HepG2 (cell line): ENCODE measurements around the gene MOXD1.

ENCODE experiments used
- MYC ChIP-seq: sonication (generic); formaldehyde crosslinking; IDR thresholded peaks from 2 replicates; pipeline ENCODE4 v1.9.0; 2021; ENCODE audit warnings: missing genetic modification reagents, borderline replicate concordance
- NR2C2 ChIP-seq: sonication (generic); formaldehyde crosslinking; IDR thresholded peaks from 2 replicates; pipeline ENCODE4 v1.4.0; 2020; ENCODE audit warnings: missing genetic modification reagents, mild to moderate bottlenecking, moderate library complexity, borderline replicate concordance
- SP1 ChIP-seq, 2 experiments: fragments of 450-650 bp in 1 of 2; sonication (generic) in 1 of 2; formaldehyde crosslinking in 1 of 2; IDR thresholded peaks; 2 replicates each; pipeline versions ENCODE4 v1.4.0 to v1.6.1; 2016 to 2020; ENCODE audit warnings: missing genetic modification reagents in 1 of 2
- TF ChIP-seq, protein P1 (sequence below): sonication (generic); formaldehyde crosslinking; IDR thresholded peaks from 2 replicates; pipeline ENCODE4 v1.5.0; 2020; ENCODE audit warnings: mild to moderate bottlenecking, missing genetic modification reagents, moderate library complexity

DNA sequence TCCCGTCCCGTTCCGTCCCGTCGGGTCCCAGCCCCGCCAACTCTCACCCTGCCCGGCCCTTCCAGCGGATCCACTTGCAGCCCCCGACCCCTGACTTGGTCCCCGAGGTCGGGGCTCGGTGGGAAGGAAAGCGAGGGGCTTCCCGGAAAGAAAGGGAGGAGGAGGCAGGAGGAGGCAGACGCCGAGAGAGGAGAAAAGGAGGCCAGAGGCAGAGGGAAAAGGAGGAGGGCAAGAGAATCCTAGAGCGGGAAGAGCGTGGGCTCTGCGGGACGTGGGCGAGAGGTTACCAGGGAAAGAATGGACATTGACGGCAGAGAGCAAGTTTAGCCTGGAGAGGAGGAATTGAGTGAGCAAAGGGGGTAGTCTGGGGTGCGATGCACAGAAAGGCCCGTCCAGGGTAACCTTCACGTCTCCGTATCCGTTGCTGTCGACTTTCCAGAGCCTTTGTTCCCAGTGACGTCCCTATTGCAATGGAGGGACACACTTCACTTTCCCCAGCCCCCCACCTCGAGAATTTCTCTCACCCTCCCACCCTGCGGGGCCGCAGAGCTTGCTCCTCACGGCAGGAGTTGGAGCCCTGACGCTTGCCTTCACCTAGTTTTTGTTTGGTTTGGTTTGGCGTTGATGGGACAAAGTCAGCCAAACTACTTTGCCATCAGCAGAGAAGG lies 477 bp upstream of the MOXD1 start:
- TF ChIP-seq NR2C2: no peak
- no peak for TF ChIP-seq MYC (CRISPR knock-in tag)
- TF ChIP-seq SP1 (IDR thresholded peaks at IDR 0.05): no peak
- TF ChIP-seq SP1 (CRISPR knock-in tag; IDR thresholded peaks at IDR 0.05): no peak
- TF ChIP-seq, protein P1, sequence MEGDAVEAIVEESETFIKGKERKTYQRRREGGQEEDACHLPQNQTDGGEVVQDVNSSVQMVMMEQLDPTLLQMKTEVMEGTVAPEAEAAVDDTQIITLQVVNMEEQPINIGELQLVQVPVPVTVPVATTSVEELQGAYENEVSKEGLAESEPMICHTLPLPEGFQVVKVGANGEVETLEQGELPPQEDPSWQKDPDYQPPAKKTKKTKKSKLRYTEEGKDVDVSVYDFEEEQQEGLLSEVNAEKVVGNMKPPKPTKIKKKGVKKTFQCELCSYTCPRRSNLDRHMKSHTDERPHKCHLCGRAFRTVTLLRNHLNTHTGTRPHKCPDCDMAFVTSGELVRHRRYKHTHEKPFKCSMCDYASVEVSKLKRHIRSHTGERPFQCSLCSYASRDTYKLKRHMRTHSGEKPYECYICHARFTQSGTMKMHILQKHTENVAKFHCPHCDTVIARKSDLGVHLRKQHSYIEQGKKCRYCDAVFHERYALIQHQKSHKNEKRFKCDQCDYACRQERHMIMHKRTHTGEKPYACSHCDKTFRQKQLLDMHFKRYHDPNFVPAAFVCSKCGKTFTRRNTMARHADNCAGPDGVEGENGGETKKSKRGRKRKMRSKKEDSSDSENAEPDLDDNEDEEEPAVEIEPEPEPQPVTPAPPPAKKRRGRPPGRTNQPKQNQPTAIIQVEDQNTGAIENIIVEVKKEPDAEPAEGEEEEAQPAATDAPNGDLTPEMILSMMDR (CRISPR knock-in tag): no peak
